Fibroblast of peridontal ligament (primary cell): Measurements from ENCODE around the gene BLOC1S3.

Experiments used
- DNase-seq: peaks from one replicate; pipeline ENCODE4 v3.0.0-alpha.2; 2010; ENCODE audit errors: extremely low read depth

Gene BLOC1S3, protein sequence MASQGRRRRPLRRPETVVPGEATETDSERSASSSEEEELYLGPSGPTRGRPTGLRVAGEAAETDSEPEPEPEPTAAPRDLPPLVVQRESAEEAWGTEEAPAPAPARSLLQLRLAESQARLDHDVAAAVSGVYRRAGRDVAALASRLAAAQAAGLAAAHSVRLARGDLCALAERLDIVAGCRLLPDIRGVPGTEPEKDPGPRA

DNA sequence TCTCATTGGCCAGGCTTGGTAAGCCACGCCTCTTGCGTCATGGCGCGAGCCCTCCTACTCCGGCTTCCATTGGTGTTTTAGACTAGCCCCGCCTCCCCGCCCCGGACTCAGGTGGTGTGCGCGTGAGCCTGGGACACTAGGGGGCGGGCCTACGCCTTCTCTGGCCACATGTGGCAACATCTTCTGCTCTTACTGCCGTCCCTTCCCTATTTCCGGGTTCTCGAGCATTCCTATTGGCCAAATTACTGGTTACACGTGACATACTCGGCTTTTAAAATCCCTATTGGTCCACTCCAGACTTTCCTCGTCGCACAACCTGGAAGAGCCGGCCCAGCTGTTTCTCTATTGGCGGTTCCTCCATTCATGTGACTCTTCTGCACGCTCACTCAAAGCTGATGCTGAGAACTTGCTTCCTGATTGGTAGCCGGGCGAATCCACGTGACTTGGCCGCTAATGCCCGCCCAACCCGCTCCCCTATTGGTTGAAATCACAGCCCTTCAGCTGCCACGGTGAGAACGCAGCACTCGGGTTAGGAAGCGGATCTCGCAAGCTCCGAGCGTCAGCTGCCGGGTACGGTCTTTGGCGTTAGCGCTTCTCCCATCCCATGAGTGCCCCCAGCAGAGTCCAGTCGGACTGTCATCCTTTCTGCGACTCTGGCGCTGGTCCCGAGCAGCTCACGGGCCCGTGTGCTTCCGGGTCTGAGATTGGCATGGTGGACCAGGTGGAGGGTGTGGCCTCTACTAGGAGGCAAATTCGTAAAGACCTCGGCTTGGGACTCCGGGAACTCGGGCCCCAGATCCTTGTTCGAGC lies at the start of gene BLOC1S3:
Gene BLOC1S3 (plus strand): TSS at position 523 of the 810 bp plus-strand sequence. CDS start 513 bp downstream, outside the sequence.
- DNase-seq, result peak; percentile 100

DNA sequence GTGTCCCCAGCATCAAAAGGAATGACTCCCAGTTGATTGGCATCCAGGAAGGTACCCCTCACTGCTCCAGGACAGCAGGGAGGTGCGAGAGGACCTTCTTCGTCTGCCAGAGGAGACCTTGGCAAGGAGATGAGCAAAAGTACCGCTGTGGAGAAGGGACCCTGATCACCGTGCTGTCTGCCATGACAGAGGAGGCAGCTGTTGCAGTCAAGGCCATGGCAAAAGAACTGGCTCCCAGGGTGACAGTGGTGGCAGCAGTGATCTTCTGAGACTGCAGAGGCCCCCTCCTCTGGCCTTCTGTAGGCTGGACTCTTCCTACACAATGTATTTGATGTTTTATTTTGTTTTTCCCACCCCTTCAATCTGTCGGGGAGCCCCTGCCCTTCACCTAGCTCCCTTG lies 49.8 kb upstream of the BLOC1S3 start:
- no peak for DNase-seq

DNA sequence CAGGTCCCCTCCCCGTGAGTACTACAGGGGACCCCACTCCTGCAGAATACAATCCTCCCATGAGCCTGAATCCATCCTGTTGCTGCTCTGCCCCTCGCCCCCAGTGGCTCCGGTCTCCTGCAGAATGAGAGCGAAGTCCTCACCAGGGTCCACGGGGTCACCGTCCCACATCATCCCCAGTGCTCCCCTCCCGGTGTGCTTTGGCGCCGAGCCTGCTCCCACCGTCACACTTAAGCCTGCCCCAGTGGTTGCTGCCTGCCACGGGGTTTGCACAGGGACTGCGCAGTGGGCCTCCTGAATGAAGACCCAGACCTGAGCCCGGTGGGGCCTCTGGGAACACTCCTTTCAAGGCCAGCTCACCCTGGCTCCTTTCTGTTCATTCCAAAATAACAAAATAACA lies 48.3 kb upstream of the BLOC1S3 start:
- DNase-seq, result no peak

DNA sequence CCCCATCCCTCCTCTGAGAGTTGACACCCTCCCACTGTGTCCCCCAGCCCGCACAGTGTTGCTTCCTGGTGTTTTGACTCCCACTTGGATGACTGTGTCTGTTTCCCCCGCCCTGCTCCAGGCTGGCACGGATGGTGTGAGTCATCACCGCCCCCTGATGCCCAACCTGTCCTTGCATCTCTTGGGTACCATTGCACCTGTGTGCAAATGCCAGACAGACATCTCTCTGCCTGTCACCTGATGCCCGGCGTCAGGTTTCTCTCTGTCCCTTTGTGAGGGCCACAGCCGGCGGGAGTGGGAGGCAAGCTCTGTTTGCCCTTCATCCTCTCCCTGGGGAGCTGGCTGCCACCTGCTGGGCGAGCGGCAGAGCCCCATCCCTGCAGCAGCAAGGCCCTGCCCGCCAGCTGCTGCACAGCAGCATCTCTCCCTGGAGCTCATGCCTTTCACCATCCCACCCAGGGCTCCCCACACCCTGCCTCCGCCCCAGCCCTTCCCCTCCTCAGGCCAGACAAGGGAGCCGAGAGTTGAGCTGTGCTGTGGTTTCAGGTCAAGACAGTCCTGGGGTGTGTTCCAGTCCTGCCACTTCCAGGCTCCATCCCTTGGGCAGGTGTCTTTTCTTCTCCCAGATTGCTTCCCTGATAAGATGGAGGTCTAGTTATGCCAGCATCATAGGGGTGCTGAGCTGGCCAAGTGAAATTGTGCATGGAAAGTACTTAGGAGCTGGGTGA lies 47.5 kb upstream of the BLOC1S3 start:
- DNase-seq, result no peak

DNA sequence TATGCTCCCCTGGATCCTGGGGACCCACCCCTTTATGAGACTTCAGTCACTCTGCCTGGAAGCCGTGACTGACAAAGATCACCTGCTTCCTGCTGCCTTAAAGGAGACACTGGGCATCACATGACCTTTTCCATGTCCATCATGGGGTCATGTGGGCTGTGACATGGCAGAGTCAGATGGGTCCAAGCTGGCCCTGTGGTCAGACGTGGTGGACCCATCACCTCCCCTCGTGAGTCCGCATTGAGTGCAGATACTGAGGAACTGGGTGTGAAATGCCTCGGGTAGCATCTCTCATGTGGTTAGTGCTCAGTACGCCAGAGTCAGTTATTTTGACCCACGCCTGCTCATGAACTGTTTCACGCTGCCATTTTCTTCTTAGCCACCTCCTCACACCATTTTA lies 44.9 kb upstream of the BLOC1S3 start:
- no peak for DNase-seq

DNA sequence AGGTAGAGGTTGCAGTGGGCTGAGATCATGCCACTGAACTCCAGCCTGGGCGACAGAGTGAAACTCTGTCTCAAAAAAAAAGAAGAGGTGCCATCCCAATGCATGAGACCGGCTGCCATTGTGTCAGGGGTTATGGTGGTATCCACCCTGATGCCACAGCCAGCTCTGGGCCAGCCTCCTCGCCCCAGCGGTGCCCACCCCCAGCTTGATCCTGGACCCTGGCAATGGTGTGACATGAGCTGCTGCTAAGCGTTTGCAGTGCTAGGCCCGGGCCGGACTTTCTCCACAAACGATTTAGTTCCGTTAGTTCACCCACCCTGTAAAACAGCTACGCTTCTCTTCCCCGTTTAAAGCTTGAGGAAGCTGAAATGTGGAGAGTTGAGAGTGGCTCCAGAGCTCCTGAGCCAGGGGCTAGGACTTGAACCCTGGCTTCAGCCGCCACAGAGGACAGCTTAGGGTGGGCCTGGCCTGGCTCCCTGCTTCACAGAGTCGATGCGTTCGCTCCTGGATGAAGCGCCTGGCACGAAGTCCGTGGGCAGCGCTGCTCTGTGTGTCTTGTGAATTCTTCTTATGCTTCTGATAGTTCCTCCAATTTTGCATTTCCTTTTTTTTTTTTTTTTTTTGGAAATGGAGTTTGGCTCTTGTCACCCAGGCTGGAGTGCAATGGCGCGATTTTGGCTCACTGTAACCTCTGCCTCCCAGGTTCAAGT lies 43.3 kb upstream of the BLOC1S3 start:
- DNase-seq, result no peak

DNA sequence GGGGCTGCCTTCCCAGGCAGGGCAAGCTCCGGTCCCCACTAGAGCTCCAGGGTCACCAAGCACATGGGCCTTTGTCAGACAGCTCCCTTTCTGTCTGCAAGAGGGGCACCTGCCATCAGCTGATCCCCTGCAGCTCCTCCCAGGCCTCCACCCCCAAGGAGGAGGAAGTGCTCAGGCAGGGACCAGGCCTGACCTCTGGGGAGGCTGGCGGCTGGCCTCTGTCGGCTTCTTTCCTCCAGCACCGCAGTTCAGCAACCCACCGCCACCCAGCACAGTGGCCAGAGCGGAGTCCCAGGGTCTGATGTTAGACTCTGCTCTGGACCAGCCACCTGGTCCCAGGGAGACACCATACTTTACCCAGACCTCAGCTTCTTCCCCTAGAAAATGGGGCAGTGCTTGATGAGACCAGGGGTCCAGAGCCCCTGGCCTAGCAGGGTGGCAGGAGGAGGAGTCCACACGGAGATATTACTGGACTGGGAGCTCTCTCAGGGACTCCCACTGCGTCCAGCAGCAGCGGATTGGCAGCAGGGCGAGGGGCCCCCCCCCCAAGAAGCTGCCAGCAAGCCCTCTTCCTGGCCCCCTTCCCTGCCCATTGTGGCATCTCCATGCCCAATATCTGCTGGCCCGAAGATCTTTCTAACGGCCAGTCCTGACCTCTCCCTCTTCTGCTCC lies 41.9 kb upstream of the BLOC1S3 start:
- DNase-seq, result no peak

DNA sequence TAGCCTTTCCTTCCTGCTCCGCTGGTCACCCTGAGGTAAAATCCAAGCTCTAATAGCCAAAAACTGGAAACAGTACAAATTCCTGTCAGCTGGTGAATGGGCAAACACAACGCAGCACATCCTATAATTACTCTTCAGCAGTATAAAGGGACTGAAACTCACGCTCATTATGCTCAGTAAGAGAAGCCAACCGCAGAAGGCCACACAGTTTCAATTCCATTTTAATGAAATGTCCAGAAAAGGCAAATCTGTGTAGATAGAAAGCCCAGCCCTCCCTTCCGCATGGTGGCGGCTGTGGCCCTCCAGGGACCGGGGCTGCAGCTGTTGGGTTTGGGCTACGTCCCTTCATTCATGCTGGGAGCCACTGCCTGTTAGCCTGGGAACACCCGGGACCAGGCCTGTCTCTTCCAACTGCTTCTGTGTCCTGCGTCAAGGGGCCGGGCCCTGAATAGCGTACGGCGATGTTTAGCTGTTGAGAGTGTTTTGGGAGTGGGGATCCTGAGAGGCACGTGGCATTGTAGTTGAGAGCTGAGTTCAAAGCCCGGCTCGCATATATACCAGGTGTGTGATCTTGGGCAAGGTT lies 41.3 kb upstream of the BLOC1S3 start:
- DNase-seq, result peak; percentile 21

DNA sequence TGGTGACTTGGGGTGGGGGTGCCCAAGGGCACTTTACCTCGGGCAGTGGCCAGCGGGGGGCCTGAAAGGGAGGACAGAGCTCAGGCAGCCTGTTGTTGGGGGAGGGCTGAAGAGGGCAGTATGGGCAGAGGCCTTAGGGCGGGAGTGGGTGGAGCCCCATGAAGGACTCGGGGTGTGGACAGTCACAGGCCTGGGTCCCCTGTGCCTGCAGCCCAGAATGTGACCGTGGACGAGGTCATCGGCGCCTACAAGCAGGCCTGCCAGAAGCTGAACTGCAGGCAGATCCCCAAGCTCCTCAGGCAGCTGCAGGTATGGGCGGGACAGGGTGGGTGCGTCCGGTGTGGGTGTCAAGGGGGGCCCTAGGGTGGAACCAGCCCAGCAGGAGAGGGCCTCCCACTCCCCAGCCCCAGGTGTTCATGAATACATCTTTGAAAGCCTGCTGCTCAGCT lies 40.3 kb upstream of the BLOC1S3 start:
- DNase-seq, result no peak

DNA sequence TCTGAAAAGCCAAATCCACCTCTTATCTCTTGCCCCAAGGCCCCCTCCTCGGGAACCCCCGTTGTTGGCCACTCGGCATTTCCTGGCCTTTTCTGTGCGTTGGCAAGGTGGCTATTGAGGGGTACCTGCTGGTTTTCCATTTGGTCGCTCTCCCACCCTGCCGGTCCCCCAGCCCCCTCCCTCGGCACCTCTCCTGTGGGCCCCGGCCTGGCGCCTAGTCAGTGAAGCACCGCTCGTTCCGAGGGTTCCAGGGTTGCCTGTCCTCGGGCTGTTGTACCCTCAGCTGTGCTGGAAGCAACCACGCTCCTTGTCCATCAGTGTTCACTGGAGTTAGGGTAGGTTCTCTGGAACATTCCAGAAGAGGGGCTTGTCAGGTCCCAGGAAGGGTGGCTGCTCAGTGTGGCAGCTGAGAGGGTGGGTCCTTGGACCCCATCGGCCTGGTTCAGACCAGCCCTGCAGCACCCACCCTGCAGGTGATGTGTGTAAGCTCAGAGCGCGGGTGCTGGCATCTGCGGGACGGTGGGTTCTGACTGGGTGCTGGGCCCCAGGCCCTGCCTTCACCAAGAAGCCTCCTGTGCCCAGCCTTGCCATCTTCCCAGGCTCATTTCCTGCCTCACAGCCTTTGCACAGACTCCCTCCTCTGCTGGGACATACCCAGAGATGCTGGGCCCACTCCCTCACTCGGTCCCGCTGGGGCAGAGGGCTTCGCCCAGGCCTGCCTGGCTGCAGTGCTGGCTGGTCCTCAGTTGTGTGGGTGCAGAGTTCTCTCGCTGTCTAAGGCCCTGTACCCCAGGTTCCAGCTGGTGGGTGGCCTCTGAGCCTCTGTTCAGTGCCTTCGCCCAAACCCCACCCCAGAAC lies 39.1 kb upstream of the BLOC1S3 start:
- no peak for DNase-seq

DNA sequence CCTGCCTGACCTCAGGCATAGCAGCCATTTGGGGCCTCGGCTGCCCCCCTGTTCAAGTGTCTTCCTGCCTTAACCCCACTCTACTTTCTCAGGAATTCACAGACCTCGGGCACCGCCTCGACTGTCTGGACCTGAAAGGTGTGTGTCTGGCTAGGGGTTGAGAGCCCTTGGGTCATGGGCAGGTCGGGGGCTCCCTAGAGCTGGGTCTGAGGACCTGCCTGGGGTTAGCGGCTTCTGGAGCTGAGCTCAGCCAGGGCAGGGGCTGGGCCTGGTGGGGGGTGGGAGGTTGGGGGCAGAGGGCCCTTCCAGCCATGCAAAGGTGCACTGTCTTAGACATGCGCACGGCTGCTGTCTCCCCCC lies 38.5 kb upstream of the BLOC1S3 start:
- DNase-seq, result no peak

DNA sequence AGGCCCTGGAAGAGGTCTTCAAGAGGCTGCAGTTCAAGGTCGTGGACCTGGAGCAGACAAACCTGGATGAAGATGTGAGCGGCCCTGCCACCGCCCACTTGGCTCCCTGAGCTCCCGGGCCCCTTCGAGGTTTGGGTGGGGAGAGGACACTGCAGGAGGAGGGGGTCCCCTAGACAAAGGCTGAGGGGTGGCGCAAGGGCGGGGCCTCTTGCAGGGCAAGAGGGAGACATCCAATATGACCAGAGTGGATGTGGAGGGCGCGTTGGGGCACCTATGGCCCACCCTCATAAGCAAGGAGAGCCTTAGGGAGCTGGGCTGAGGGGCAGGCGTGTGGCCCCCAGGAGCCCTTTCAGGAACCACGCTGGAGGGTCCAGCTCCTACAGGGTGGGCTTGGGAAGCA lies 38.1 kb upstream of the BLOC1S3 start:
- DNase-seq, result no peak

DNA sequence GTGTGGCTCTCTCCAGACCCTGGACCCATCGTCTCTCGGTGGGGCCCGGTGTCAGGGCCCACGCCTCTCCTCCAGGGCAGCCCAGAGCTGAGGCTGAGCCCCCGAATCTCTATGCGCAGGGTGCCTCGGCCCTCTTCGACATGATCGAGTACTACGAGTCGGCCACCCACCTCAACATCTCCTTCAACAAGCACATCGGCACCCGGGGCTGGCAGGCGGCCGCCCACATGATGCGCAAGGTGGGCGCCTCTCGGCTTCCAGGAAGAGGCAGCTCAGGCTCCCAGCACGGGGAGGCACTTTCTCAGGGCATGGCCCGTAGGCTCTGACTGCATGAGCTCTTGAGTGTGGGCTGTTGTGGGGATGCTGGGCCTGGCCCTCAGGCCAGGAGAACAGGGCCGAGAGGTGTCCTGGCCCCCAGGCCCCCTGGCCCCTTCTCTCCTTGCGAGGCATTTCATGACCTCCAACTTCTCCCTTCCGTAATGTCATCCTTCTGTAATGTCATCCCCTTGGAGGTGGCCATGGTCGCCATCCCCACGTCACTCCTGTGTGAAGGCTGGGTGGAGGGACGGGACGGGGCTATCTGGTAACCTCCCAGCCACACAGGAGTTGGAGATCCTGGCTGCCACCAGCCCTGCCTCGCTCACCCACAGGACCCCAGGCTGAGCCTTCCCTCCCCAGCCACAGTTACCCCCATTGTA lies 37.2 kb upstream of the BLOC1S3 start:
- DNase-seq, result no peak

DNA sequence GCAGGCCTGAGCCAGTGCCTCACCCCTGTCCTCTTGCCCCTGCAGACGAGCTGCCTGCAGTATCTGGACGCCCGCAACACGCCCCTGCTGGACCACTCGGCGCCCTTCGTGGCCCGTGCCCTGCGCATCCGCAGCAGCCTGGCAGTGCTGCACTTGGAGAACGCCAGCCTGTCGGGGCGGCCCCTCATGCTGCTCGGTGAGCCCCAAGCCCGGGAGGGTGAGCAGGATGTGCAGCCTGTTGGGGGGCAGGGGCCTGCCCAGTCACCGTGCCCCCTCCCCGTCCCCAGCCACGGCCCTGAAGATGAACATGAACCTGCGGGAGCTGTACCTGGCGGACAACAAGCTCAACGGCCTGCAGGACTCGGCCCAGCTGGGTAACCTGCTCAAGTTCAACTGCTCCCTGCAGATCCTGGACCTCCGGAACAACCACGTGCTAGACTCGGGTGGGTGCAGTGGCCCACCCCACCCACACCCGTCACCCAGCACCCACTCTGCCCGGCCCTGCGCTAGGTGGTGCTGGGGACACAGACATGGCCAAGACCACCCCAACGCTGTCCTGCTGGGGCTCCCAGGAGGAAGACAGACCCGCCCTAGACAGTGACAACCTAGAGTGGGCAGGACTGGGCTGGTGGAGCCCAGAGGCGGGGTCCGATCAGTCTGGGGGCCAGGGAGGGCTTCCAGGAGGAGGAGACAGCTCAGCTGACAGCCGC lies 36.4 kb upstream of the BLOC1S3 start:
- DNase-seq, result no peak

DNA sequence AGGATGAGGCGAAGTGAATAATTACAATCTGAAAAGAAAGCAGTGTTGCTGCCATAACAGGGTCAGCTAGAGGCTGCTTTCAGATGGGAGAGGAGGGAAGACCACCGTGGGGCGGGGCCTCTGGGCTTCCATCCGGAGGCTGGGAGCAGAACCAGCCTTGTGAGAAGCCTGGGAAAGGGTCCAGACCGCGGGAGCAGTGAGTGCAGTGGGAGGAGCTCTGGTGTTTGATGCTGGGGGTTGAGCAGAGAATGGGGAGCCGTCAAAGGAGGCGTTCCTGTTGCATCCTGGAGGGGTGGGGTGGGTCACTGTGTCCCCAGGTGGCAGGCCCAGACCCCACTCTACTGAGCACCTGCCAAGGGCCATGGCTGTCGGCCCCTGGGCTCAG lies 35.9 kb upstream of the BLOC1S3 start:
- DNase-seq, result no peak

DNA sequence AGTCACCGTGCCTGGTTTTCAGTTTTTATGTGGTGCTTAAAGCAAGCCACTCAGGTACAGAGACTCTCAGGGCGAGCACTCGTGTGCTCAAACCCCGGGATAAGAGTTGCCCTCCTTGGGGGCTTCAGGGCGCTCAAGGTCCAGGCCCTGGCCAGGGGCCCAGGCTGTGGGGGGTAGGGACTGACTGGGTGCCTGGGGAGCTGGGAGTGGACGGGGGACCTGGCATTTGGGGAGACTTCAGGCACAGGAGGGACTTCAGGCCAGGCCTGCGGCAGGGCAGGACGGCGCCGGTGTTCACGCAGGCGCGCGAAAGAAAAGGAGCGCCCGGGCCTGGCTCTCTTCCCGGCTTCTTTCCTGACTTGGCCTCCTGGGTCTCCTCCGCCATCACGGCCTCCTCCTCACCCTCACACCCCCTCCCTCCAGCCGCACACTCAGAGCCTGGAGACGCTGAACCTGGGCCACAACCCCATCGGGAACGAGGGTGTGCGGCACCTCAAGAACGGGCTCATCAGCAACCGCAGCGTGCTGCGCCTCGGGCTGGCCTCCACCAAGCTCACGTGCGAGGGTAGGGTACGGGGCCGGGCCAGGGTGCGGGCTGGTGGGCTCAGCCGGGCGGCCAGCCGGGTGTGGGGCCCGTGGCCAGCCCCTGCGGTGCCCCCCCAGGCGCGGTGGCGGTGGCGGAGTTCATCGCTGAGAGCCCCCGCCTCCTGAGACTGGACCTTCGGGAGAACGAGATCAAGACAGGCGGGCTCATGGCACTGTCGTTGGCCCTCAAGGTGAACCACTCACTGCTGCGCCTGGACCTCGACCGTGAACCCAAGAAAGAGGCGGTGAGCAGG lies 33.9 kb upstream of the BLOC1S3 start:
- DNase-seq, result no peak

DNA sequence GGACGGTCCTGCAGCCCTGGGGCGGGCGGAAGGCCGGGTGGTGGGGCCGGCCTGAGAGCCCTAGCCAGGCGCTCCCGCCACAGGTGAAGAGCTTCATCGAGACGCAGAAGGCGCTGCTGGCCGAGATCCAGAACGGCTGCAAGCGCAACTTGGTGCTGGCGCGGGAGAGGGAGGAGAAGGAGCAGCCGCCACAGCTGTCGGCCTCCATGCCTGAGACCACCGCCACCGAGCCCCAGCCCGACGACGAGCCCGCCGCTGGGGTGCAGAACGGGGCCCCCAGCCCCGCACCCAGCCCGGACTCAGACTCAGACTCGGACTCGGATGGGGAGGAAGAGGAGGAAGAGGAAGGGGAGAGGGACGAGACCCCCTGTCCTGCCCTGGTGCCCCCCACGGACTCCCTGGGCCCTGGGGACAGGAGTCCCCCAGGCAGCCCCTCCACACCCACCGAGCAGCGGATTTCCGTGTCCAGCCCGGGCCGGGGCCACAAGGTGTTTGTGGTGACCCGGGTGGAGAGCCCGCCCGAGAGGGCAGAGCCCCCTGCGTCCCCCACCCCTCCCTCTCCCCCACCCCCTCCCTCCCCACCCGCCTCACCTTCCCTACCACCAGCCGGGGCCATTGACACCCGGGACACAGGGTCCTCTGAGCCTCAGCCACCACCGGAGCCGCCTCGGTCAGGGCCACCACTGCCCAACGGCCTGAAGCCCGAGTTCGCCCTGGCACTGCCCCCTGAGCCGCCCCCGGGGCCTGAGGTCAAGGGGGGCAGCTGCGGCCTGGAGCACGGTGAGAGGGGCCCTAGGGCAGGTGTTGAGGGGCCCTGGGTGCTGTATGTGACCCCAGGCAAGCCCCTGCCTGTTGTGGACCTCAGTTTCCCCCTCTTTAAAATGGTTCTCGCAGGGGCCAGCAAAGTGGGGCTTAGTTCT lies 33.1 kb upstream of the BLOC1S3 start:
- no peak for DNase-seq
